ENCODE measurements around the gene CHL1. TPM values are rescaled to one million over a fixed set of nuclear protein-coding genes. Genes with fewer than 3 reads are reported as not detected.

CHL1 gene
- total RNA-seq, 2 experiments from 2014 or later: not detected

DNA sequence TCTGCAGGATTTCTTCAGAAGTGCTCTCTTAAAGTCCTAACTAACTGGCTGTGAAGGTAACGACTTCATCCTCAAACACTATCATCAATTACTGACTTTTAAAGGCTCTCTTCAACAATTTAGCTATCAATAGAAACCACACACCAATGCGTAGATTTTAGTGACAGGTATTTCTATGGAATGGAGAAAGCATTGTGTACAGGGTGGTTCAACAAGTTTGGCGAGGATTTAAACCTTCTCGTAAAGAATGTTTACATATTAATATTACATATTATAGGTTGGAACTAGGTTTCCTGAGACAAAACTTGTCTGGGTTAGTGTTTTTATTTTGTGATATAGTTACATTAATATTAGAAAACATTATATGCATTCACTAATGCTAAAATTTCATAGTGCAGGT lies 233.6 kb downstream of the CHL1 start:
- POLR2A ChIA-PET: no interaction called here
- Mint-ChIP-seq H3K27ac (no peak overlapping the region), H3K36me3 (no peaks in the 10 kb centered on the region), H3K9me3 (no peaks in the 10 kb centered on the region), H3K27me3 (no peaks in the 10 kb centered on the region), H3K4me1 (no peaks in the 10 kb centered on the region), H3K4me3 (no peak overlapping the region)
- ATAC-seq (ENCODE audit: low read depth) (no peak), DNase-seq (no peak)

GRCh38 chr3:435161-435560 lies 238.6 kb downstream of the CHL1 start:
- POLR2A ChIA-PET: no interaction called here
- ATAC-seq (ENCODE audit: low read depth): no peak
- Mint-ChIP-seq H3K9me3 (peaks cover 2% of the 10 kb centered on the region), H3K4me1 (no peaks in the 10 kb centered on the region), H3K27me3 (no peaks in the 10 kb centered on the region), H3K27ac (no peak overlapping the region), H3K4me3 (no peak overlapping the region), H3K36me3 (no peaks in the 10 kb centered on the region)
- no peak for DNase-seq

DNA sequence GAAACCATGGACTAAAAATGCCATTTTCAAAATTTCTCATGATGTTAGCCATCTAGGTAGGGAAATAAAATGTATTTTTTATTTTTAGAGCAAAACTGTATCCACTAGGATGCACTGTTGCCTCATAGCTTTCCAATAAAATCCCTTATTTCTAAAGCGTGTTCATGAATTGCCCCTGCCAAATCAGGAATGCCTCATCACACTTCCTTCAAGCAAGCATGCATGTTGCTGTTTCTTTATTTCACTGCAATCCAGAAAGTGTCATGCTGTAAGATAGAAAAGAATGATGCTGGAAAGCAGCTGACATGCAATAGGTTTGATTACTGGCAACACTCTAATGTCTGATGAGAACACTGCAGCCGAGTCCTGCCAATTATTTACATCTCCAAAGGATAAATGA lies 239.5 kb downstream of the CHL1 start:
- peaks cover 3% of the 10 kb centered on the region for H3K9me3 Mint-ChIP-seq
- POLR2A ChIA-PET: no interaction called here
- H3K27me3 Mint-ChIP-seq: no peaks in the 10 kb centered on the region
- ATAC-seq (ENCODE audit: low read depth): no peak
- H3K4me1 Mint-ChIP-seq: no peaks in the 10 kb centered on the region
- no peak overlapping the region for H3K27ac Mint-ChIP-seq
- DNase-seq: no peak
- H3K36me3 Mint-ChIP-seq: no peaks in the 10 kb centered on the region
- no peak overlapping the region for H3K4me3 Mint-ChIP-seq

DNA sequence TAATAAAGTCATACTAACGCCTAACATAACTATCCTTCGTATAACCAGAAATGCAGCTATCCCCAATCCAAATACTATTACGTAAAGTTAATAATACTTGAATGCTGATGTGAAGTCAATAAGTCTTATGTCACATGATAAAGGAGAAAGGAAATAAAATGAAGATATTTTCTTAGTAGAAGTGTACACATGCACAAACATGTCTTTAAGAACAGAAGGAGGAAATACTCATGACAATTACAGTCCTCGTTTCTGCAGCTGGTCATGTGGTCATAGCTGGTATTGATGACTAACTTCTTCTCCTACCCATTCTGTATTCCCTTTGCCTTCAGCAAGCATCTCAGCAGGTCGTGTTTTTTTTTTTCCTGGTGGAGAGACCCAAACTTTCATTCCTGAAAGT lies 244.3 kb downstream of the CHL1 start:
- Mint-ChIP-seq H3K4me1 (no peaks in the 10 kb centered on the region), H3K36me3 (no peaks in the 10 kb centered on the region), H3K27ac (no peak overlapping the region), H3K27me3 (no peaks in the 10 kb centered on the region), H3K9me3 (peaks cover 3% of the 10 kb centered on the region), H3K4me3 (no peak overlapping the region)
- POLR2A ChIA-PET: no interaction called here
- DNase-seq (no peak), ATAC-seq (ENCODE audit: low read depth) (no peak)

- DNase-seq (no peak), ATAC-seq (ENCODE audit: low read depth) (no peak)
- POLR2A ChIA-PET: no interaction called here
Measured at GRCh38 chr3:445960-446359, 249.4 kb downstream of the CHL1 start.

DNA sequence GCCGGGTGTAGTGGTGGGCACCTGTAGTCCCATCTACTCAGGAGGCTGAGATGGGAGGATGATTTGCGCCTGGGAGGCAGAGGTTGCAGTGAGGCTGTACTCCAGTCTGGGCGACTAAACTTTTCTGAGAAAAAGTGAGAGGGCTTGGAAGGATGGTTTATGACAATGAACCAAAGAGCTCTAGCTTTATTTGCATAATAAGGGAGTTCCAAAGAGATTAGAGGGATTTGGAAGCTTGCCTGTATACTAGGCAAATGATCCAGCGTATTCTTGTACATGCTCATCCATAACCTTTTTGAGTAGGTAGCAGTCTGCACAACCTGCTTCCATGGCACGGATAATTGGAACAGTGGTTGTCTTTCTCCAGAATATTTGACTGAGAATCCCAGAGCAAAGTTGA lies 251.1 kb downstream of the CHL1 start:
- H3K4me3 Mint-ChIP-seq: no peak overlapping the region
- ATAC-seq (ENCODE audit: low read depth) (no peak), DNase-seq (no peak)
- POLR2A ChIA-PET: no interaction called here
- no peaks in the 10 kb centered on the region for H3K27me3 Mint-ChIP-seq
- H3K9me3 Mint-ChIP-seq: peaks cover 6% of the 10 kb centered on the region
- H3K36me3 Mint-ChIP-seq: no peaks in the 10 kb centered on the region
- no peaks in the 10 kb centered on the region for H3K4me1 Mint-ChIP-seq
- H3K27ac Mint-ChIP-seq: no peak overlapping the region

More at GRCh38 chr3:445960-446359, 249.4 kb downstream of the CHL1 start:
- no peaks in the 10 kb centered on the region for H3K4me1 Mint-ChIP-seq
- no peak overlapping the region for H3K27ac Mint-ChIP-seq
- H3K9me3 Mint-ChIP-seq: peaks cover 6% of the 10 kb centered on the region
- H3K4me3 Mint-ChIP-seq: no peak overlapping the region
- no peaks in the 10 kb centered on the region for H3K27me3 Mint-ChIP-seq
- no peaks in the 10 kb centered on the region for H3K36me3 Mint-ChIP-seq

DNA sequence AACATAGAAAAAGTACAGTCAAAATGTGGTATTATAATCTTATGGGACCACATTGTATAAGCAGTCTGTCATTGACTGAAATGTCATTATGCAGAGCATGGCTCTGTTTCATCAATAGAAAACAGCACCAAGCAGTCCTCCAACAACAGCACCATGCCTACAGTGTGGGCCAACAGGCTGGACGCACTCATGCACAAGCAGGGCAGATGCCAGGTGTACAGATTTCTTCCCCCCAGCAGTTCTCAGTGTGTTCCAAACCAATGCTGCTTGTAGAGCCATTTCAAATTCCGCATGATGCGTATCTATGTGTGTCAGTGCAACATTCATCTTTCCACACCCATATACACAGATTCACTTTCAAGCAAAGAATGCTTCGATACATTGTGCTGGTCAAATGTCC lies 253.1 kb downstream of the CHL1 start:
- Mint-ChIP-seq H3K27me3 (no peaks in the 10 kb centered on the region), H3K27ac (no peak overlapping the region), H3K36me3 (no peaks in the 10 kb centered on the region), H3K9me3 (peaks cover 6% of the 10 kb centered on the region), H3K4me3 (no peak overlapping the region), H3K4me1 (no peaks in the 10 kb centered on the region)
- no peak for ATAC-seq (ENCODE audit: low read depth)
- no peak for DNase-seq
- POLR2A ChIA-PET: no interaction called here

- H3K27me3 Mint-ChIP-seq: no peaks in the 10 kb centered on the region
- DNase-seq (no peak), ATAC-seq (ENCODE audit: low read depth) (no peak)
- H3K4me3 Mint-ChIP-seq: no peak overlapping the region
- no peak overlapping the region for H3K27ac Mint-ChIP-seq
- H3K4me1 Mint-ChIP-seq: no peaks in the 10 kb centered on the region
- H3K36me3 Mint-ChIP-seq: no peaks in the 10 kb centered on the region
- POLR2A ChIA-PET: no interaction called here
- H3K9me3 Mint-ChIP-seq: peaks cover 3% of the 10 kb centered on the region
Measured at GRCh38 chr3:452221-452620, 255.7 kb downstream of the CHL1 start.

DNA sequence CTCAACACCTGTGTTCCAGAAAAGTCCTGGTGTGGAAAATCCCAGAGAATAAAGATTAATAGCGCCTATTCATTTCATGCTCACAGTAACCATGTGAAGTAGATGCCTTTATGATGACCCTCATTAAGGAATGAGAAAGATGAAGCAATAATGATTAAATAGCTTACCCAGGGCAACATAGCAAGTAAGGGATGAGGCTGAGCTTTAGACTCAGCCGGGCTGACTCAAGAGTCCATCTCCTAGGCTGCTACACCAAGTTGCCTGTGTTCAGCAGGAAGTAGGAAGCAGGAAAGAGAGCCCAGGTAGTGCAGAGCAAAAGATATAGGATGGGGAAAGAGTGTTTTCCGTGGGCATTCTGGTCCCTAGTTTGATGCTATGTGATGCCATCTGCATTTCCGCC lies 256.5 kb downstream of the CHL1 start:
- Mint-ChIP-seq H3K27me3 (no peaks in the 10 kb centered on the region), H3K9me3 (peaks cover 3% of the 10 kb centered on the region), H3K4me3 (no peak overlapping the region), H3K4me1 (no peaks in the 10 kb centered on the region), H3K27ac (no peak overlapping the region), H3K36me3 (no peaks in the 10 kb centered on the region)
- no peak for ATAC-seq (ENCODE audit: low read depth)
- POLR2A ChIA-PET: no interaction called here
- DNase-seq: no peak

DNA sequence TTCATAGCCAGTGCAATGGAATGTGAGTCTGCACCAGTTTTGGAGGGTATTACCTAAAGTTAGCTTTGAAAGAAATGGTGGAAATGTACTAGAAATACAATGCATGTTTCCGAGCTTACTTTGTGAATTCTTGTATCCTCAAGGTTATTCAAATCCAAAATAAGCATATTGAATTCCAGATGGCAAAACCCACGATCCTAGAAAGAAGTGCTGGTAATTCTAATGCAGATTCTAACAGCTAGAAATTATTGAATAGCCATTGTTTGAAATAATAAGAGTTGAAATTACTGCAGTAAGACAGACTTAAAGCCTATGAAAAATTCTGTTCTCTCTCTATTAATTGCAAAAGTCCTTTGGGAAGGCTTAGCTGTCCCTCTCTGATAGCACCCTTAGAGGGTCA lies 258.4 kb downstream of the CHL1 start:
- POLR2A ChIA-PET: no interaction called here
- DNase-seq: no peak
- H3K27ac Mint-ChIP-seq: no peak overlapping the region
- no peaks in the 10 kb centered on the region for H3K27me3 Mint-ChIP-seq
- no peak for ATAC-seq (ENCODE audit: low read depth)
- H3K36me3 Mint-ChIP-seq: no peaks in the 10 kb centered on the region
- H3K4me1 Mint-ChIP-seq: no peaks in the 10 kb centered on the region
- no peaks in the 10 kb centered on the region for H3K9me3 Mint-ChIP-seq
- no peak overlapping the region for H3K4me3 Mint-ChIP-seq

DNA sequence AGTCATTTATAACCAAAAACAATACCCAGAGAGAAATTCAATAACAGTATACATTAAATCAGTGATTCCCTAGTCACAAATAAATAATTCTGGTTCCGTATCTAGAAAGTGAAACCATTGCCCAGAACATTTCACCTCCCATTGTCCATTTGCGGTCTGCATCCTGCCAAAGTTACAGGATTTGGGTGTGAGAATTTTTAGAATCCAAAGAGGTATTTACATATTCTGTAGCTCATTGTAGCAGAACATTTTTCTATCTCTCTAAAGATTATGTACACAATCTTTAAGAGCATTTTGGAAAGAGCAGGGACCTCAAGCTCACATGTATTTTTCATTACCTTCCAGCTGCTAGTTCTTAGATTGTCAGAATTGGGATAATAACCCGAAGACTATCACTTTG lies 261.6 kb downstream of the CHL1 start:
- Mint-ChIP-seq H3K27me3 (no peaks in the 10 kb centered on the region), H3K4me3 (no peak overlapping the region), H3K9me3 (peaks cover 1% of the 10 kb centered on the region), H3K4me1 (no peaks in the 10 kb centered on the region), H3K27ac (no peak overlapping the region), H3K36me3 (no peaks in the 10 kb centered on the region)
- POLR2A ChIA-PET: no interaction called here
- no peak for DNase-seq
- ATAC-seq (ENCODE audit: low read depth): no peak

DNA sequence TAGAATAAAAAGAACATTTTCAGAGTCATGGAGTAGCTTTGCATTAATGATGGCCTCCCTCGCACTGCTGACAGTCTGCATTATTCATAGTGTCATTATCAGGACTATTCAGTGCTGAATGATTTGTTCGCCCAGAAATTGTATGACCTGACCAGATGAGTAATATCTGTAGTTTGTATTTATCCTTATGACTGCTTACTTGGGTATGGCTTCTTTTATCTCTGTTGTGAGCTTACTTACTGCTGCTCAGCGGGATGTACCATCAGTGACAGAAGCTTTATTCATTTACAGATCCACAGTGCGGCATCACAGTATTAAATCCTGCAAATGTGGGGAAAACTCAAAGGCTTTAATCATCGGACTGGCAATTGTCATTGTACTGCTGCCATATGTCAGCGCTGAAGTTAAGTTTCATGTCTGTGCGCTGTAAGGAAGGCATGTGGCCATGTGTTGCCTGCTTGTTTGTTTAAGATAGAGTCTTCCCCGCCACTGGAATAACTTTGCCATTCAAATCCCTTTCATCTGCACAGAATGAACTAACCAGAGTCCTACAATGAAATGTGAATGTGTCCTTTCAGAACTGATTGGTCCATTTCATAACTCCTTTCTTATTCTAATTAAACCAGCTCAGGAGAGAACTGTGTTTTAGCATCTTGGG lies 262.2 kb downstream of the CHL1 start:
- H3K4me3 Mint-ChIP-seq: no peak overlapping the region
- peaks cover 1% of the 10 kb centered on the region for H3K9me3 Mint-ChIP-seq
- no peak for ATAC-seq (ENCODE audit: low read depth)
- H3K36me3 Mint-ChIP-seq: no peaks in the 10 kb centered on the region
- H3K4me1 Mint-ChIP-seq: no peaks in the 10 kb centered on the region
- H3K27ac Mint-ChIP-seq: no peak overlapping the region
- POLR2A ChIA-PET: no interaction called here
- no peaks in the 10 kb centered on the region for H3K27me3 Mint-ChIP-seq
- DNase-seq: no peak
